Left forelimb (tissue), 1 donor: Measurements from ENCODE around the gene GIMAP7.
"Not testable (repeated sequence)": the region's sequence is repeated elsewhere in the genome, so short reads cannot be mapped to it uniquely, and the experiment has no call there.

Experiments
- DNase-seq: peaks from one replicate; pipeline ENCODE4 v3.0.0-alpha.2; 2018; ENCODE audit warnings: low spot score

GIMAP7 gene

GRCh38 chr7:150514748-150515222 lies at the start of gene GIMAP7:
GIMAP7 (plus strand) TSS chr7:150514872; CDS start chr7:150519975, 5,103 bp downstream.
- DNase-seq, result no peak

- DNase-seq, result no peak
Measured at GRCh38 chr7:150464962-150465361, 49.7 kb upstream of the GIMAP7 start.

- DNase-seq, result no peak
Measured at GRCh38 chr7:150465414-150465813, 49.3 kb upstream of the GIMAP7 start.

DNA sequence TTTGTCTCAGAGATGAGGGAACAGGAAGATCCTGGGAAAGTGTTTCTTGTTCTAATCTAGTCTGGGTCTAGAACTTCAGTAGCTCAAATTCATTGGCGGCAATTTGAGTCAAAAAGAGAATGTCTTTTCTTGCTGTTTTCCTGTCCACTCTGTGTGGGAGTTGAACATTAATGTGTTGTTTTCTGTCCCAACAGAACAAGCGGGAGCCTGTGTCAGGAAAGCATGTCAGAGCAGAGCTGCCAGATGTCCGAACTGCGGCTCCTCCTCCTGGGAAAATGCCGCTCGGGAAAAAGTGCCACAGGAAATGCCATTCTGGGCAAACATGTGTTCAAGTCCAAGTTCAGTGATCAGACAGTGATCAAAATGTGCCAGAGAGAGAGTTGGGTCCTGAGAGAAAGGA lies 48.2 kb upstream of the GIMAP7 start:
- no peak for DNase-seq

DNA sequence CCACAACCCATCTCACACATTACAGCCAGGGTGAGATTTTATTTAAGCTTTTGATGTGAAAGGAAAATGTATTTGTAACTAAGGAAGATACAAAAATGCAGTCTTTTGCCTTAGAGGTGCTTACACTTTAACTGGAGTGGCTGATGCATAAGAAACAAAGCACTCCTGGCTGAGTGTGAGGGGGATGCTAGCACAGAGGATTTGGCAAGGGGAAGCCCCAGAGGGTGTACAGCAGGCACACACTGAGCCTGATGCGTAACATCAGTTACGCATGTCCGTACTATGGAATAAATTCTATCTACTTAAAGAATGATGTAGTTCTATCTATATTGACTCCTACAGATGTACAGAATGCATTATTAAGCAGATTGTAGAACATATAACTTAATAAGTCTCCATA lies 46.4 kb upstream of the GIMAP7 start:
- DNase-seq, result no peak

- no peak for DNase-seq
Measured at GRCh38 chr7:150471886-150472285, 42.8 kb upstream of the GIMAP7 start.

- no peak for DNase-seq
Measured at GRCh38 chr7:150473902-150474301, 40.8 kb upstream of the GIMAP7 start.

- no peak for DNase-seq
Measured at GRCh38 chr7:150476285-150476684, 38.4 kb upstream of the GIMAP7 start.

DNA sequence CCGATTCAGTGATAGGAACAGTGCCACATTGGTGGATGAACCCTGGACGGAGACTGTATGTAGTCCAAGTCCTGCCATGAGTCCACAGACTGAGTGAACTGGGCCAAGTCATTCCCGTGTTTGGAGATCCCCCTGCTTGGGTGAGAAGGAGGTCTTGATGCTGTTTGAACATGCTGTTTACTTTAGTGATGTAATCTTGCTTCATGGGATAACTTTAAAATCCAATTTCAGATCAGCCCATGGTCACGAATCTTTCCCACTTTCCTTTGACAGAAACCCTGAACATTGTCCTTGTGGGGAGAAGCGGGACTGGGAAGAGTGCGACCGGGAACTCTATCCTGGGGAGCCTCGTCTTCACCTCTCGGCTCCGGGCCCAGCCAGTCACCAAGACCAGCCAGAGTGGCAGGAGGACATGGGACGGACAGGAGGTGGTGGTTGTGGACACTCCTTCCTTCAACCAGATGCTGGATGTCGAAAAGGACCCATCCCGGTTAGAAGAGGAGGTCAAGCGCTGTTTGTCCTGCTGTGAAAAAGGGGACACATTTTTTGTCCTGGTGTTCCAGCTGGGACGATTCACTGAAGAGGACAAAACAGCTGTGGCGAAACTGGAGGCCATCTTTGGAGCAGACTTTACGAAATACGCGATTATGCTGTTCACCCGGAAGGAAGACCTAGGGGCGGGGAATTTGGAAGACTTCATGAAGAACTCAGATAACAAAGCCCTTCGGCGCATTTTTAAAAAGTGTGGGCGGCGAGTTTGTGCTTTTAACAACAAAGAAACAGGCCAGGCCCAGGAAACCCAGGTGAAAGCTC lies 37.6 kb upstream of the GIMAP7 start:
- DNase-seq, result no peak

DNA sequence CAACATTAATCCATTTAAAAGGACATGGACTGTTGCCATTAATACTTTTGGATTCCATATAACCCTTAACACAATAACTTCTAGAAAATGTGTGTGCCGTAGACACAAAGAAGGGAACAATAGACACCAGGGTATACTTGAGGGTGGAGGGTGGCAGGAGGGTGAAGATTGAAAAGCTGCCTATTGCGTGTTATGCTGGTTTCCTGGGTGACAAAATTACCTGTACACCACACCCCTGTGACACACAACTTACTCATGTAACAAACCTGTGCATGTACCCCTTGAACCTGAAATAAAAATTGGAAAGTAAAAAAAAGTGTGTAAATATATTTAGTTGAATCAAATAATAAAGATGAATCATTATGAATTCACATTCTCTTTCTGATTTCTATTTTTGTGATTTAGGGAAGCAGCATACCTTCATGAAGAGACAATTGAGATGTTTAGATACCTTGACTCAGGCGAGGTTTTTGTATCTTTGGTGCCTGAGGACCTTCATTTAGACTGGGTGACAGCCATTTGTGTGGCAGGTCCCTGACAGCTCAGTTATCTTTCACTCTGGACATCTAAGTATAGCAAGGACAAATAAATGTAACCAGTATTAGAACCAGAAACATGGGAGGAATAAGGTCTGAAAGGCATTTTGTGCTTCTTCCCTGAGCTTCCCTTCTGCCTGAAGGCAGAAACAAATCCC lies 35.5 kb upstream of the GIMAP7 start:
- no peak for DNase-seq

DNA sequence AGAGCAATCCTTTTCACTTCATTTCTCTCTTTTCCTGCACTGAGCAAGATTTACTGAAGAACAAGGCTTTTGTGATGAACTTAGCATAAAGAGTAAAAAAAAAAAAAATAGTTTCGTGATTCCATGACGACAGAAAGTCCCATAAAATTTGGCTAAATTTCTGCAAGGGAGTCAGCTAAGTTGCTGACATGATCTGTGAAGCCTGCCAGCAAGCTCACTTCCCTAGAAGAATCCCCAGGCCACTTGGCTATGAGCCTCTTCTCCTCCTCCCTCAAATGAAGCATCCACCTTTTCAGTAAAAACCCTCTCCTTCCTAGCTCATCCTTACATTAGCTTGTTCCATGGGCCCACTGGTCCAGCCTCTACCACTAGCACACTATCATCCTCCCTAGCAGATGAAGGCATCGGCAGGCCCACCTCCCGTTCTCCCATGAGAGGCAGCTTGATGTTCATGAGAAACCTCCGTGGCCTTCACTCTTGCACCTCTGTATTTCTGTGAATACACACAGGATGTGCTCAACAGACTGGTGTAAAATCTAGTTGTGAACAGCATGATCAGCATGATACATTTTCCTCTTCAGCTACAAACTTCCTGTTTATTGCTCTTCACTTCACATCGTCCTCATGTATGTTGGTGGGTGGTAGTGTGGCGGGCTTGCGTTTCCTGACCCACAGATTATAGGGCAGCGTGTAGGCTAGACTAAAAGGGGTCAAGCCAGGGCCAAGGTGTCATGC lies 33.3 kb upstream of the GIMAP7 start:
- DNase-seq, result no peak

DNA sequence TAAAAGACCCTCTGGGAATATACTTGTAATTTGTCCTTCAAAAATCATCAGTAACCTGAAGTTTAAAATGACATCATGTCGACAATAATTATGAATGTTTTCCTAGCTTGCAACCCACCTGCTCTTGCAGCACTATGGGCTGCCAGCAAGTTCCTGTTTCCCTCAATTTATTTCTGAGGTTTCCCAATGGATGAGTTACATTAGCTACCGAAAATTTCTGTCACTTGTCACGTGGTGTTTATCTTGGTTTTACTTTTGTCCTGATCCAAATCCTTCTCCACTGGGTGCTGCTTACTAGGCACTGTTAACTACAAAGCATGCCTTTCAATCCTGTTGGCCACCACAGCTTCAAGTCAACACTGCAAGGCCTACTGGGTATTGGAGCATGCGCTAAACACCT lies 32.8 kb upstream of the GIMAP7 start:
- no peak for DNase-seq

GRCh38 chr7:150483514-150483913 lies 31.2 kb upstream of the GIMAP7 start:
- DNase-seq, result not testable (repeated sequence)

DNA sequence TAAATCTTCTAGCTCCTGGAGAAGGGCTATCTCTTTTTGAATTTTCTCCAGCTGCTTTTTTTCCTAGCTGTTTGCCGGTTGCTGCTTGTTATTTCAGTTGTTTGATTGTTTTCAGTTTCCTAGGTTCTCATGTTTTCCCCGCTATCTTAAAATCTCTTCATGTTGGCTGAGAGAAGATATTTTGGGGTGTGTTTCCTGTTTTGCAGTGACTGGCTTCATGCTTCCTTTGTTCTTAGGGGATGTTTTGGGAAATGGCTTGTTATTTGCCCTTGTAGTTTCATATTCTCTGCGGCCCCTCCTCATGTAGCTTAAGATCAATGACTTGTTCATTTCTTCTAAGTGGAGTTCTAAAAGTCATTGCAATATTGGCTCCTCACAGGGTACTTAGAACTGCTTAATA lies 30.6 kb upstream of the GIMAP7 start:
- DNase-seq, result not testable (repeated sequence)

GRCh38 chr7:150487625-150488024 lies 27.0 kb upstream of the GIMAP7 start:
- DNase-seq, result no peak

- no peak for DNase-seq
Measured at GRCh38 chr7:150489782-150490181, 24.9 kb upstream of the GIMAP7 start.

GRCh38 chr7:150493442-150493841 lies 21.2 kb upstream of the GIMAP7 start:
- DNase-seq, result not testable (repeated sequence)

GRCh38 chr7:150502519-150502918 lies 12.2 kb upstream of the GIMAP7 start:
- no peak for DNase-seq

DNA sequence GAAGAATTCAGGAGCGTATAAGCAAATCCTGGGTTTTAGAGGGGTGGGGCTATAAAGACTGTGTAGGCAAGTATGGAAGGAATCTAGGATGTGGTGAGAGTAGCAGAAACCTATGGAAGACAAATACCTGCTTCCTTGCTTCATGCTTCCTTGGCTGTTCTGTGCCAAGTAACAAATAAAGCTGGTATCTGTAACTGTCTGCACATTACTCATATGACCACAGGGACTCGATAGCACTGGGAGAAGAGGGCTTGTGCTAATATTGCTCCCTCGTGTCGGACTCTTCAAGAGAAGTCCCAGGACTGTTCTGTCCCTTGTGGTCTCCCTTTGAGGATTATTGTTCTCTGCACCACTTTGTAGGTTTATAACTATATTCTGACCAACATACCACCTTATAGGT lies 11.5 kb upstream of the GIMAP7 start:
- DNase-seq, result no peak

DNA sequence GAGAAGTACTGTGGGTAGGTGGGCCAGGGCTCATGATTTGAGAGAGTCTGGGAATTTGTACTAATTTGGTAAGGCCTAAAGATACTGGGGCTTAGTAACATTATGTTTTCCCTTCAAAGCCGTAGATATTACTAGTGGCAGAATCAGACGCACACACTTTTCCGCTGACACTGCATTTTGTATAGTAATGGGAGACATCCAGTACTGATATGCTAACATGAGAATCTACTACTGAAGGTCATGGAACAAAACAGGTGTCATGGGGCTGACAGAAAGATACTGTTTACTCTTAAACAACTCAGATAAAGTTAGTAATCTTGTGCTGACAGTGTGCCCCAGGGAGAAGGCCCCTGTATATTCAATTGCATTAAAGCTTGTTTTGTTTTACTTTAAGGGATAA lies 11.1 kb upstream of the GIMAP7 start:
- DNase-seq, result no peak

DNA sequence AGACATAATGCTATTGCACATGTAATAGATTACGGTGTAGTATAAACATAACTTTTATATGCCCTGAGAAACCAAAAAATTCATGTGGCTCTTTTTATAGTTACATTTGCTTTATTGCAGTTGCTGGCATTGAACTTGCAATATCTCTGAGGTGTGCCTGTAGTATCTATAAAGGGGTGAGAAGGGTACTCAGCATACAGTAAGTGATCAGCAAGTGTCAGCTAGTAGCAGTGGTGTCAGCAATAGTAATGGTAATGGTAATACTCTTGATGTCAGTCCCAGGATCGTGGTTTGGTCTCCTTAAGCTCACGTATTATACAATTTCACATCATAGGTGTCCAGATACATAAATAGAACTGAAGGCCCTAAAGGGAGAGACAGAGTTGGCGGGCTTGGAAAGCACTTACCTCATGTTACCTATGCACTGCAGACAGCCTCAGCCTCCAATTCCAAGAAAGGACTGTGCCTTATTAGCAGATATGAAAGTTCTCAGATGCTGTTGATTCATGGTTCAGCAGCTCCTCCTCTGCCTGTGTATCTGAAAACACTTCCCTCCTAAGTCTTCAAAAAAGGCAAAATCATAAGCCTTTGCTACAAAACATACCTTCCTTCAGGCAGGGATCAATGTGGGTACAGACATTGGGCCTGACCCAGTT lies 6.6 kb upstream of the GIMAP7 start:
- DNase-seq, result no peak

DNA sequence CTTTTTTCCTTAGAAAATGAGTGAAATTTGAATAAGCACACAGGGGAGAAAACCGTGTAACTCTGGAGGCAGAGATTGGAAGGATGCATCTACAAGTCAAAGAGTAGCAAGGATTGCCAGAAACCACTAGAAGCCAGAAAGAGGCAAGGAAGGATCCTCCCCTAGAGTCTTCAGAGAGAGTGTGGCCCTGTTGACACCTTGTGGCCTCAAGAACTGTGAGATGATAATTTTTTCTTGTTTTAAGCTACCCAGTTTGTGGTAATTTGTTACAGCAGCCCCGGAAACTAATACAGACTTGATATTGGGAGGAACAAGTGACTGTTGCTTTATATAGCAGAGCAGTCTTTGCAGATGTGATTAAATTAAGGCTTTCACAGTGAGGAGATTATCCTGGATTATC lies 3.6 kb upstream of the GIMAP7 start:
- DNase-seq, result no peak
